H1 (cell line): ENCODE data around the gene CISTR.

Experiments
- EP300 ChIP-seq, 2 experiments: IDR thresholded peaks; 1 replicate in 1 of 2; 2 replicates in 1 of 2; pipeline ENCODE4 v1.6.1; 2011 to 2012; ENCODE audit warnings: low read depth in 2 of 2, low read length in 2 of 2, mild to moderate bottlenecking in 2 of 2, borderline replicate concordance in 1 of 2, inconsistent platforms in 1 of 2, moderate library complexity in 1 of 2
- EZH2 ChIP-seq: fragments of 200-600 bp; sonication (generic); IDR thresholded peaks from 2 replicates; pipeline ENCODE4 v1.7.1; 2012; ENCODE audit warnings: low read depth, mild to moderate bottlenecking, moderate library complexity, low read length, inconsistent platforms; ENCODE audit not compliant: severe bottlenecking
- FOSL1 ChIP-seq: IDR thresholded peaks from 2 replicates; pipeline ENCODE4 v1.6.1; 2011; ENCODE audit warnings: mild to moderate bottlenecking, low read depth, low read length, moderate library complexity; ENCODE audit not compliant: insufficient read depth
- JUND ChIP-seq: IDR thresholded peaks from 2 replicates; pipeline ENCODE4 v1.6.1; 2011; ENCODE audit warnings: mild to moderate bottlenecking, improper control_type of control experiment, low read length
- KDM5A ChIP-seq: fragments of 200-600 bp; IDR thresholded peaks from 2 replicates; pipeline ENCODE4 v1.7.1; 2012; ENCODE audit warnings: mild to moderate bottlenecking, low read length, inconsistent platforms, mixed read lengths
- POLR2A ChIP-seq, 2 experiments: IDR thresholded peaks; 1 replicate in 1 of 2; 2 replicates in 1 of 2; pipeline ENCODE4 v1.6.1; 2011; ENCODE audit warnings: low read depth in 2 of 2, low read length in 2 of 2, mild to moderate bottlenecking in 2 of 2; ENCODE audit errors: control extremely low read depth in 1 of 2
- POU5F1 ChIP-seq: IDR thresholded peaks from 2 replicates; pipeline ENCODE4 v1.6.1; 2011; ENCODE audit warnings: low read depth, mild to moderate bottlenecking, low read length, moderate library complexity
- RXRA ChIP-seq: IDR thresholded peaks from 2 replicates; pipeline ENCODE4 v1.6.1; 2011; ENCODE audit warnings: low read depth, mild to moderate bottlenecking, low read length, moderate library complexity; ENCODE audit not compliant: insufficient read depth
- SRF ChIP-seq: IDR thresholded peaks from 2 replicates; pipeline ENCODE4 v1.6.1; 2011; ENCODE audit warnings: mild to moderate bottlenecking, low read depth, low read length, moderate library complexity
- TAF1 ChIP-seq: IDR thresholded peaks from 2 replicates; pipeline ENCODE4 v1.6.1; 2011; ENCODE audit warnings: mild to moderate bottlenecking, low read depth, low read length
- YY1 ChIP-seq: IDR thresholded peaks from 2 replicates; pipeline ENCODE4 v1.6.1; 2011; ENCODE audit warnings: low read depth, mild to moderate bottlenecking, low read length
- TF ChIP-seq, protein P1 (sequence below), 3 experiments: IDR thresholded peaks; 1 replicate in 2 of 3; 2 replicates in 1 of 3; pipeline versions ENCODE4 v1.5.1 to v1.6.1; 2011; ENCODE audit warnings: low read length in 3 of 3, mild to moderate bottlenecking in 3 of 3, inconsistent platforms in 2 of 3, low read depth in 1 of 3, moderate library complexity in 1 of 3; ENCODE audit not compliant: insufficient read depth in 1 of 3; ENCODE audit errors: control extremely low read depth in 1 of 3
- TF ChIP-seq, protein P2 (sequence below): IDR thresholded peaks from 2 replicates; pipeline ENCODE4 v1.6.1; 2011; ENCODE audit warnings: low read length, improper control_type of control experiment

DNA sequence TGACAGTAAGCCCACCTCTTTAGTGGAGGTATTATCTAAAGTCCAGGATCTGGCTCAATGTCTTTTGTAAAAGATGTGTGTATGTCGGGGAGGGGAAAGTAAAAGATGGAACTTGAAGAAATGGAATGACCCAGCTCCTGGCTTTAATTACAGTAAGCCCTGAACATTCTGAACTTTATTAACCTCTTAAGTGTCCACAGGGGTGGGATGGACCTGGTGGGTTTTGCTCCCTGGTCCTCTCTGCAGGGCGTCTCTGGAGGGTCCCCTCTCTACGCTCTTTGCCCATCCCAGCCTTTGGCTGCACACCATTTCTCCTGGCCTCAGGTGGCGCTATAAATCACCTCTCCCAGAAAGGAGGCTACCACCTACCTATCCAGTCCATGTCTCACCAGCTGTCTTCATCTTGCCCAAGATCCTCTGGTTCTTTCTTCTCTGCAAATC, 3.7 kb upstream of the CISTR start:
- TF ChIP-seq, protein P1, sequence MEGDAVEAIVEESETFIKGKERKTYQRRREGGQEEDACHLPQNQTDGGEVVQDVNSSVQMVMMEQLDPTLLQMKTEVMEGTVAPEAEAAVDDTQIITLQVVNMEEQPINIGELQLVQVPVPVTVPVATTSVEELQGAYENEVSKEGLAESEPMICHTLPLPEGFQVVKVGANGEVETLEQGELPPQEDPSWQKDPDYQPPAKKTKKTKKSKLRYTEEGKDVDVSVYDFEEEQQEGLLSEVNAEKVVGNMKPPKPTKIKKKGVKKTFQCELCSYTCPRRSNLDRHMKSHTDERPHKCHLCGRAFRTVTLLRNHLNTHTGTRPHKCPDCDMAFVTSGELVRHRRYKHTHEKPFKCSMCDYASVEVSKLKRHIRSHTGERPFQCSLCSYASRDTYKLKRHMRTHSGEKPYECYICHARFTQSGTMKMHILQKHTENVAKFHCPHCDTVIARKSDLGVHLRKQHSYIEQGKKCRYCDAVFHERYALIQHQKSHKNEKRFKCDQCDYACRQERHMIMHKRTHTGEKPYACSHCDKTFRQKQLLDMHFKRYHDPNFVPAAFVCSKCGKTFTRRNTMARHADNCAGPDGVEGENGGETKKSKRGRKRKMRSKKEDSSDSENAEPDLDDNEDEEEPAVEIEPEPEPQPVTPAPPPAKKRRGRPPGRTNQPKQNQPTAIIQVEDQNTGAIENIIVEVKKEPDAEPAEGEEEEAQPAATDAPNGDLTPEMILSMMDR (IDR thresholded peaks at IDR 0.05; ENCODE audit: control extremely low read depth in 1 of 3, insufficient read depth in 1 of 3, low read depth in 1 of 3, low read length in 3 of 3): peak; percentile 54 to 72 (median 67)
- TF ChIP-seq YY1: no peak
- no peak for TF ChIP-seq EZH2
- TF ChIP-seq, protein P2, sequence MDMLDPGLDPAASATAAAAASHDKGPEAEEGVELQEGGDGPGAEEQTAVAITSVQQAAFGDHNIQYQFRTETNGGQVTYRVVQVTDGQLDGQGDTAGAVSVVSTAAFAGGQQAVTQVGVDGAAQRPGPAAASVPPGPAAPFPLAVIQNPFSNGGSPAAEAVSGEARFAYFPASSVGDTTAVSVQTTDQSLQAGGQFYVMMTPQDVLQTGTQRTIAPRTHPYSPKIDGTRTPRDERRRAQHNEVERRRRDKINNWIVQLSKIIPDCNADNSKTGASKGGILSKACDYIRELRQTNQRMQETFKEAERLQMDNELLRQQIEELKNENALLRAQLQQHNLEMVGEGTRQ: no peak
- TF ChIP-seq KDM5A: no peak
- TF ChIP-seq TAF1: no peak
- TF ChIP-seq POLR2A (IDR thresholded peaks at IDR 0.05; ENCODE audit: control extremely low read depth in 1 of 2, low read depth in 2 of 2, low read length in 2 of 2): no peak
- TF ChIP-seq FOSL1: no peak
- TF ChIP-seq SRF: no peak
- TF ChIP-seq POU5F1: no peak
- TF ChIP-seq RXRA: no peak
- no peak for TF ChIP-seq JUND
- TF ChIP-seq EP300 (IDR thresholded peaks at IDR 0.05; ENCODE audit: borderline replicate concordance in 1 of 2, low read depth in 2 of 2, low read length in 2 of 2): no peak
